Mucosa of rectum (tissue), 2 donors: Measurements from ENCODE around the gene DOCK1.

Experiments
- H3K27ac ChIP-seq, 2 donors: one replicate each; pipeline ENCODE4 v1.7.0; 2013; ENCODE audit warnings: inconsistent platforms in 2 of 2, low read depth in 2 of 2, low read length in 2 of 2
- H3K27me3 ChIP-seq, 2 donors: one replicate each; pipeline ENCODE4 v1.7.0; 2013; ENCODE audit warnings: low read length in 2 of 2; ENCODE audit not compliant: control insufficient read depth in 2 of 2, insufficient read depth in 2 of 2
- H3K36me3 ChIP-seq, 2 donors: one replicate each; pipeline ENCODE4 v1.7.0; 2013; ENCODE audit warnings: low read length in 2 of 2; ENCODE audit not compliant: control insufficient read depth in 2 of 2, insufficient read depth in 2 of 2
- H3K4me1 ChIP-seq, 2 donors: one replicate each; pipeline ENCODE4 v1.7.0; 2013; ENCODE audit warnings: low read length in 2 of 2, mild to moderate bottlenecking in 1 of 2; ENCODE audit not compliant: control insufficient read depth in 2 of 2, insufficient read depth in 2 of 2
- H3K4me3 ChIP-seq, 2 donors: one replicate each; pipeline ENCODE4 v1.7.0; 2013; ENCODE audit warnings: low read length in 2 of 2
- H3K9ac ChIP-seq, 2 donors: one replicate each; pipeline ENCODE4 v1.7.0; 2013; ENCODE audit warnings: low read length in 2 of 2, low read depth in 1 of 2, mild to moderate bottlenecking in 1 of 2
- H3K9me3 ChIP-seq, 2 donors: one replicate each; pipeline ENCODE4 v1.7.0; 2013; ENCODE audit warnings: low read length in 2 of 2; ENCODE audit not compliant: control insufficient read depth in 2 of 2
- donor health status: healthy.
- donor health status: Normal muscosa, but diverticular disease.

Gene DOCK1

GRCh38 chr10:127040756-127041155, 135.5 kb downstream of the DOCK1 start:
- H3K9me3 ChIP-seq: no peaks in the 10 kb centered on the region
- no peak overlapping the region for H3K4me3 ChIP-seq
- H3K36me3 ChIP-seq: peaks cover 46 to 50% of the 10 kb centered on the region in 2 donors
- H3K27me3 ChIP-seq: no peaks in the 10 kb centered on the region
- H3K4me1 ChIP-seq: no peaks in the 10 kb centered on the region
- H3K27ac ChIP-seq: no peak overlapping the region
- H3K9ac ChIP-seq: no peak overlapping the region

- no peak overlapping the region for H3K4me3 ChIP-seq
- no peaks in the 10 kb centered on the region for H3K9me3 ChIP-seq
- H3K9ac ChIP-seq: no peak overlapping the region
- H3K27ac ChIP-seq: no peak overlapping the region
- H3K27me3 ChIP-seq: no peaks in the 10 kb centered on the region
- H3K36me3 ChIP-seq: peaks cover 42 to 54% of the 10 kb centered on the region in 2 donors
- H3K4me1 ChIP-seq: no peaks in the 10 kb centered on the region
Measured at GRCh38 chr10:127041552-127041951, 136.3 kb downstream of the DOCK1 start.

- H3K36me3 ChIP-seq: peaks cover 39 to 52% of the 10 kb centered on the region in 2 donors
- H3K27ac ChIP-seq: no peak overlapping the region
- no peaks in the 10 kb centered on the region for H3K4me1 ChIP-seq
- no peak overlapping the region for H3K4me3 ChIP-seq
- no peaks in the 10 kb centered on the region for H3K9me3 ChIP-seq
- H3K27me3 ChIP-seq: no peaks in the 10 kb centered on the region
- H3K9ac ChIP-seq: no peak overlapping the region
Measured at GRCh38 chr10:127043301-127043700, 138.1 kb downstream of the DOCK1 start.

DNA sequence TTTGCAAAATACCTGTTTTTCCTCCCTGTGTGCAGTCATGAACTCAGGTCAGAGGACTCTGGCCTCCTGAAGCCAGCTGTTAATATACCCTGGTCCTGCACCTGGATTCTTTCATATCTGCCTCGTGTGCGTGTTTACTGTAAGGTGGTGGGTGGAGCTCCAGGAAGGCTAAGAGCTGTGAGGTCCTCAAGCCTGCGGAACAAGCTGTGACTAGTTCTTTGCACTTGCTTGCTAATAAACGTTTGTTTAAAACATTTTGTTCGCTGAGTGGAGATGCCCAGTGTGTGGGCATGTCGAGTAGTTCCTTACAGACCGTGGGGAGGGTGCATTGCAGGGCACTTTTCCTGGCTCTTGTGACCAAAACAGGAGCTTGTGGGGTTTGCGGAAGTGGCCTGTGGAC, 139.0 kb downstream of the DOCK1 start:
- H3K4me3 ChIP-seq: no peak overlapping the region
- H3K9ac ChIP-seq: no peak overlapping the region
- no peak overlapping the region for H3K27ac ChIP-seq
- no peaks in the 10 kb centered on the region for H3K9me3 ChIP-seq
- H3K36me3 ChIP-seq: peaks cover 32 to 44% of the 10 kb centered on the region in 2 donors
- H3K4me1 ChIP-seq: no peaks in the 10 kb centered on the region
- H3K27me3 ChIP-seq: no peaks in the 10 kb centered on the region

DNA sequence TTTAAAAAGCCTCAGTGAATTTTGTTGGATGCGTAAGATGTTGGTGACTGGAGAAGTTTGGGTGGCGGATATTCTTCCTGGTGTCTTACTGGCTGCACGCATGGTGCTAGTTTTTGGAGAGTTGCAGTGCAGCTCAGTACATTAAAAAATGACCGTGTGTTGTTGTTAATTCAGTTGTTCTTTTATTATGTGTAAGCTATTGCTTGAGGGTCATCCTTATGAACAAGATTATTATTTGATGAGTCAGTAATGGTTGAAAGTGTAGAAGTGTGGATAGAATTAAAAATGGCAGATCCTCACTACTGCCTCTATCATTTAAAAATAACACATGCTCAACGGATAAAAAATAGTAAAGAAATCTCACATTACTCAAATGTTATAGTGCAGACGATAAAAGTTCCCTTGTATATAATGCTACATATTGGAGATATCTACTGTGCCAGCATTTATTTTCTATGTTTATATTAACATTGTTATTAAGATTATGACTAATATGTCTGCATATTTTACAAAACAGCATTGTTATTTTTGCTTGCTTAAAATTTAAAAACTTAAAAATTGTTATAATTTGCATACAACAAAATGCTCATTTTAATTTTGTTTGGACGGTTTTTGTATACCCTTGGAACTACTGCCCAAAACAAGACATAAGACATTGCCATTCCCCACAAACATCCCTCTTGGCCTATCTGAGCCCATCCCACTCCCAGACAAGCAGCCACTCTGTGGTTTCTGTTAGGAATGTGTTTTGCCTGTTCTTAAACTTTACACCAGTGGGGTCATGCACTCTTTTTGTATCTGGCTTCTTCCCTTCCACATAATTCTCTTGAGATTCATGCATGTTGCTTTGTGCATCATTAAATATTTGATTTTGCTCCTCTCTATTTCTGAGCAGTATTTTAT, 142.0 kb downstream of the DOCK1 start:
- no peaks in the 10 kb centered on the region for H3K27me3 ChIP-seq
- no peaks in the 10 kb centered on the region for H3K4me1 ChIP-seq
- H3K27ac ChIP-seq: no peak overlapping the region
- peaks cover 19 to 25% of the 10 kb centered on the region in 2 donors for H3K36me3 ChIP-seq
- no peak overlapping the region for H3K9ac ChIP-seq
- no peak overlapping the region for H3K4me3 ChIP-seq
- H3K9me3 ChIP-seq: no peaks in the 10 kb centered on the region

DNA sequence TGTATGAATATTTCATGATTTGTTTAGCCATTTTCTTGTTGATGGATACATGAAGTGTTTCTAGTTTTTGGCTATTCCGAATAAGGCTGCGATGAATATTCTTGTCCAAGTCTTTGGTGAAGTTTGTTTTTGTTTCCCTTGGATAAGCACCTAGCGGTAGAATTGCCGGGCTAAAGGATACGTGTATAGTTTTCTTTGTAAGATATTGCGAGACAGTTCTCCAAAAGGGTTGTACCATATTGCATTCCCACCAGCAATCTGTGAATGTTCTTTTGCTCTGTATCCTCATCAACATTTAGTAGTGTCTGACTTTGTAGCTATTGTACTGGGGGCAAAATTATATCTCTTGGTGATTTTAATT, 142.6 kb downstream of the DOCK1 start:
- no peak overlapping the region for H3K27ac ChIP-seq
- H3K36me3 ChIP-seq: peaks cover 20 to 23% of the 10 kb centered on the region in 2 donors
- H3K9me3 ChIP-seq: no peaks in the 10 kb centered on the region
- H3K4me3 ChIP-seq: no peak overlapping the region
- no peaks in the 10 kb centered on the region for H3K4me1 ChIP-seq
- H3K27me3 ChIP-seq: no peaks in the 10 kb centered on the region
- H3K9ac ChIP-seq: no peak overlapping the region

DNA sequence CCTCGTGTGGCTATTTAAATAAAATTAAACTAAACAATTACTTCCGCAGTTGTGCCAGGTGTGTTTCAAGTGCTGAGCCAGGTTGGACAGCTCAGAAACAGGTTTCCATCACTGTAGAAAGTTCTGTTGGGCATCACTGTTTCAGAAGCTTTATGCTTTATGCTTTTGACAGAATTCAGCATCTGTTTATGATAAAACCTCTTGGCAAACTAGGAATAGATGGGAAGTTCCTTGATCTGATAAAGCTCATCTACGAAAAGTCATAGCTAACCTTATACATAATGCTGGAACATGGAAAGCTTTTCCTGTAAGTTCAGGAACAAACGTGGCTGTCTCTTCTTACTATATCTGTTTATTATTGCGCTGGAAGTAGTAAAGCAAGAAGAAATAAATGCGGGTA, 143.4 kb downstream of the DOCK1 start:
- H3K27me3 ChIP-seq: no peaks in the 10 kb centered on the region
- H3K27ac ChIP-seq: no peak overlapping the region
- H3K9ac ChIP-seq: no peak overlapping the region
- no peak overlapping the region for H3K4me3 ChIP-seq
- H3K9me3 ChIP-seq: no peaks in the 10 kb centered on the region
- H3K36me3 ChIP-seq: peaks cover 17 to 19% of the 10 kb centered on the region in 2 donors
- no peaks in the 10 kb centered on the region for H3K4me1 ChIP-seq

DNA sequence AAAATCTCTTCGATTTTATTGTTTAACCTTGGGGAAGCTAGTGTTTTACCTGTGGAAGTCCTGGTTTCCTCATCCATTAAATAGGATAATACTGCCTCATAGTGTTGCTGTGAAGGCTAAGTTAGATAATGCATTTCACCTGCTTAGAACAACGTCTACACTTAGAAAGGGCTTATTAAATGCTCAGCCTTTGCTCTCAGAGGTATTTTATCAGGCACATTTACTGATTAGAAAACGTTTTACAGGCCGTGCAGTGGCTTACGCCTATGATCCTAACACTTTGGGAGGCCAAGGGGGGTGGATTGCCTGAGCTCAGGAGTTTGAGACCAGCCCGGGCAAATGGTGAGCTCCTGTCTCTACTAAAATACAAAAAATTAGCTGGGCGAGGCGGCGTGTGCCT, 146.8 kb downstream of the DOCK1 start:
- Histone ChIP-seq H3K27me3 (no peaks in the 10 kb centered on the region), H3K27ac (no peak overlapping the region), H3K36me3 (peaks cover 14 to 17% of the 10 kb centered on the region in 2 donors), H3K9ac (no peak overlapping the region), H3K4me3 (no peak overlapping the region), H3K4me1 (no peaks in the 10 kb centered on the region), H3K9me3 (no peaks in the 10 kb centered on the region)

- Histone ChIP-seq H3K4me1 (no peaks in the 10 kb centered on the region), H3K27me3 (no peaks in the 10 kb centered on the region), H3K9ac (no peak overlapping the region), H3K4me3 (no peak overlapping the region), H3K9me3 (no peaks in the 10 kb centered on the region), H3K27ac (no peak overlapping the region), H3K36me3 (peaks cover 17 to 19% of the 10 kb centered on the region in 2 donors)
Measured at GRCh38 chr10:127055263-127055662, 150.0 kb downstream of the DOCK1 start.

DNA sequence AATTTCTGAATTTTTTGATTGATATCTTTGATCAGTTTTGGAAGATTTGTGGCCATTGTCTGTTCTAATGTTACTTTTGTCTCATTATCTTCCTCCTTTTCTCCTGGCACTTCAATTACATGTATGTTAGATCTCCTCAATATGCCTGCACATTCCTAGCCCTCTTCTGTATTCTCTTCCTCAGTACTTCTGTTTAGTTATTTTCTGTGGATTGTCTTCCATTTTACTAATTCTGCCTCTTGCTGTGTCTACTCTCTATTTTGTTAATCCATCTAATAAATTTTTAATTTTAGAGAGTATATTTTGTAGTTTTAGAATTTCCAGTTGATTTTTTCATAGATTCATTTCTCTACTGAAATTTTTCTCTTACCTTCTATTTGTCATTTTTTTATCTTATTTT, 154.1 kb downstream of the DOCK1 start:
- Histone ChIP-seq H3K27me3 (no peaks in the 10 kb centered on the region), H3K4me1 (no peaks in the 10 kb centered on the region), H3K36me3 (peaks cover 18 to 20% of the 10 kb centered on the region in 2 donors), H3K27ac (no peak overlapping the region), H3K4me3 (no peak overlapping the region), H3K9me3 (no peaks in the 10 kb centered on the region), H3K9ac (no peak overlapping the region)
